Frontal cortex (tissue), 4 donors: ENCODE measurements around the gene INTS7. TPM values are rescaled to one million over a fixed set of nuclear protein-coding genes. Genes with fewer than 3 reads are reported as not detected.

Experiments
- DNase-seq, 2 donors: peaks; one replicate each; pipeline ENCODE4 v3.0.0; 2012; ENCODE audit warnings: low spot score in 2 of 2
- FAIRE-seq: peaks from 2 replicates; lab custom pipeline; 2012; peaks lifted over from hg19 to GRCh38; lab: Jason Lieb, UNC
- small RNA-seq: library from RNA; depleted of rRNA; stranded (forward); fragments of <200 nt; gene quantifications from one replicate; pipeline ENCODE3, GENCODE V24; 2014
- total RNA-seq: library from RNA; depleted of rRNA; stranded (reverse); fragments of >200 nt; gene quantifications from one replicate; pipeline ENCODE4 v1.2.3, GENCODE V29; 2014
- donor health status: control.
- donor health status: control.
- donor health status: control.

Gene INTS7
- total RNA-seq, 1 donor from 2014 or later, result 39.9 TPM

DNA sequence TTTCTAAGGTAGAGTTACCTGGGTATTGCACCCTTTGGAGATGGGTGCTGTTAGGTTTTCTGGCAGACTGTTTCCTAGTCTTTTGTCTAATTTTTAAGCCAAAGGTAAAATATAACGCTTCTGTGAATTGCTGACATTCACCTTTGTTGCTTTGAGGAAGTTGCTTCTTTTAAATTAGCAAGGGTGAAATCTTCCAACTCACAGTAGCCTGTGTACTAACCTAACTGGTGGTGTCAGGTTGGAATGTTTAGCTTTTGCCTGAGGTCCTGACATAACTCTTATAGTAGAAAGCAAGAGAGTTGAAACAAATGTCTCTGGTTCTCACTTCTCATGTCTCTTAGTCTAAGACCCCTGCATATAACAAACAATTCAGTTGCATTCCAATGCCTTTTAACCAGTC is 143.6 kb downstream of the INTS7 start:
- no peak for FAIRE-seq
- DNase-seq, result no peak

Small RNA genes within 50 kb of the gene (small RNA-seq; reads per million reads assigned to genes)
- not detected for gene MIR3122
- gene RF00568, result not detected

Other genes with a start within 250 kb of the INTS7 start
- 101 TPM for gene LPGAT1, start 204.8 kb downstream of the INTS7 start, total RNA-seq
- gene DTL, start 191 bp upstream of the INTS7 start, total RNA-seq, result 2.9 TPM
- 22.8 TPM for gene PPP2R5A, start 249.9 kb upstream of the INTS7 start, total RNA-seq